Fibroblast of lung (primary cell): ENCODE measurements around the gene ODAD4.

Experiments
- CTCF ChIP-seq, 2 donors: IDR thresholded peaks in 1 of 2; conservative IDR thresholded peaks in 1 of 2; 1 replicate in 1 of 2; 2 replicates in 1 of 2; pipeline ENCODE4 v1.5.1; 2011 to 2012; ENCODE audit warnings: low read length in 2 of 2, control low read depth in 1 of 2, inconsistent platforms in 1 of 2, low read depth in 1 of 2, mild to moderate bottlenecking in 1 of 2
- EZH2 ChIP-seq: IDR thresholded peaks from 2 replicates; pipeline ENCODE4 v1.5.1; 2012; ENCODE audit warnings: low read length, control low read depth, mild to moderate bottlenecking; ENCODE audit errors: missing control alignments

- TF ChIP-seq CTCF (conservative IDR thresholded peaks at IDR 0.05 in 1 of 2, IDR thresholded peaks at IDR 0.05 in 1 of 2; ENCODE audit: low read depth in 1 of 2, low read length in 2 of 2), result no peak
- TF ChIP-seq EZH2, result no peak
These were observed 34.8 kb upstream of the ODAD4 start for GRCh38 chr17:41895617-41896016.
